ENCODE data around the gene DOCK7. TPM values are rescaled to one million over a fixed set of nuclear protein-coding genes. Genes with fewer than 3 reads are reported as not detected.

The DOCK7 gene
- total and polyA plus RNA-seq, 2 of the 13 experiments (the other 11 are each of a cell fraction or from before 2014, with no cell fraction given), result 45.7 to 67.2 TPM

- Histone ChIP-seq H3K9me3 (ENCODE audit: low read length) (no peaks in the 10 kb centered on the region), H3K27me3 (ENCODE audit: control insufficient read depth in 1 of 2, insufficient read depth in 2 of 2, low read length in 2 of 2) (no peaks in the 10 kb centered on the region), H3K27ac (ENCODE audit: extremely low read length, insufficient read depth, low read length) (no peak overlapping the region), H3K4me3 (replicated peaks in 1 of 3; ENCODE audit: insufficient read depth in 1 of 3, low read depth in 2 of 3, low read length in 3 of 3) (no peak overlapping the region), H3K79me2 (ENCODE audit: insufficient read depth, low read length) (no peaks in the 10 kb centered on the region), H2AFZ (ENCODE audit: low read length) (no peak overlapping the region), H3K4me2 (ENCODE audit: low read depth, low read length) (no peak overlapping the region), H3K4me1 (ENCODE audit: insufficient read depth, low read length) (peaks cover 57% of the 10 kb centered on the region), H4K20me1 (ENCODE audit: insufficient read depth, low read length) (no peaks in the 10 kb centered on the region), H3K36me3 (replicated peaks in 1 of 2; ENCODE audit: control insufficient read depth in 1 of 2, insufficient read depth in 2 of 2, low read length in 2 of 2) (peaks cover 2 to 4% of the 10 kb centered on the region in 2 experiments; a peak in 2 of 5 replicates), H3K9ac (ENCODE audit: insufficient read depth, low read depth, low read length) (no peak overlapping the region)
- no peak for DNase-seq (ENCODE audit: low spot score)
- intact Hi-C loops (cut with micrococcal nuclease; ENCODE audit: unreplicated experiment), result no loop called here
- WGBS (ENCODE audit: low lambda C conversion rate), result 98% methylated on average over 3 of the region's 3 CpGs
- POLR2A ChIA-PET, result no interaction called here
- no peak for ATAC-seq
- no peak for FAIRE-seq
- no TSS peak for BruUV-seq (replicated peaks)
- CTCF ChIA-PET (ENCODE audit: low intra/inter-chr PET ratio, low total read pairs), result no interaction called here
- in situ Hi-C loops (cut with HindIII; ENCODE audit: extremely low pct_ligation_motif_present, low pct_unique_long_range_greater_than_20kb), result no loop called here
- TF ChIP-seq TP53 (CRISPR knock-in tag; conservative IDR thresholded peaks at IDR 0.05) (no peak), ZXDC (CRISPR knock-in tag; IDR thresholded peaks at IDR 0.05) (no peak), ZNF350 (CRISPR knock-in tag; IDR thresholded peaks at IDR 0.05; ENCODE audit: borderline replicate concordance, low read depth) (no peak), PRMT3 (CRISPR knock-in tag; IDR thresholded peaks at IDR 0.05; ENCODE audit: borderline replicate concordance, low read depth) (no peak), ZNF281 (CRISPR knock-in tag; IDR thresholded peaks at IDR 0.05; ENCODE audit: borderline replicate concordance) (no peak), FOXK1 (CRISPR knock-in tag; IDR thresholded peaks at IDR 0.05; ENCODE audit: borderline replicate concordance, low read depth) (no peak), NCOR1 (IDR thresholded peaks at IDR 0.05; ENCODE audit: borderline replicate concordance, low read length) (no peak), ZBTB14 (CRISPR knock-in tag; IDR thresholded peaks at IDR 0.05) (no peak), MIXL1 (CRISPR knock-in tag; IDR thresholded peaks at IDR 0.05) (no peak), ZNF644 (CRISPR knock-in tag; IDR thresholded peaks at IDR 0.05; ENCODE audit: low read depth) (no peak), PAXIP1 (CRISPR knock-in tag; conservative IDR thresholded peaks at IDR 0.05) (no peak), ZKSCAN1 (IDR thresholded peaks at IDR 0.05; ENCODE audit: low read length) (no peak), MEIS1 (CRISPR knock-in tag; IDR thresholded peaks at IDR 0.05; ENCODE audit: borderline replicate concordance) (no peak)
These were observed 98.9 kb downstream of the DOCK7 start for GRCh38 chr1:62589321-62589720.

Measured in HepG2 (cell line).